ENCODE results near the gene CEACAM20. TPM values are rescaled to one million over a fixed set of nuclear protein-coding genes. Genes with fewer than 3 reads are reported as not detected.

The CEACAM20 gene
- total and polyA plus RNA-seq, 11 donors, result not detected

- TF ChIP-seq POLR2A (IDR thresholded peaks at IDR 0.05) (no peak), CTCF (IDR thresholded peaks at IDR 0.05) (no peak)
- WGBS, 4 donors, result 73 to 86% (median 81%) methylated on average over 4 of the region's 4 CpGs
- H3K4me1 ChIP-seq, result no peaks in the 10 kb centered on the region
- H3K4me3 ChIP-seq, result no peak overlapping the region
- H3K36me3 ChIP-seq, result no peaks in the 10 kb centered on the region
- H3K27ac ChIP-seq, result no peak overlapping the region
- H3K9me3 ChIP-seq, result no peaks in the 10 kb centered on the region
- peaks cover 0 to 7% (median 0%) of the 10 kb centered on the region in 9 donors for H3K27me3 ChIP-seq
- intact Hi-C loops (cut with DNase I), result no loop called here
- DNase-seq, result no peak
- ATAC-seq, result no peak
Observed at GRCh38 chr19:44548736-44549135, 19.3 kb upstream of the CEACAM20 start.

- DNase-seq, result no peak
- no peak for ATAC-seq
- H3K9me3 ChIP-seq, result no peaks in the 10 kb centered on the region
- intact Hi-C loops (cut with DNase I), result no loop called here
- 49 to 70% (median 65%) methylated on average over 2 of the region's 2 CpGs for WGBS, 4 donors
- no peak overlapping the region for H3K4me3 ChIP-seq
- no peaks in the 10 kb centered on the region for H3K36me3 ChIP-seq
- H3K4me1 ChIP-seq, result no peaks in the 10 kb centered on the region
- TF ChIP-seq CTCF (IDR thresholded peaks at IDR 0.05), result no peak
- H3K27me3 ChIP-seq, result peaks cover 0 to 10% (median 0%) of the 10 kb centered on the region in 9 donors
- no peak overlapping the region for H3K27ac ChIP-seq
Observed at GRCh38 chr19:44544031-44544430, 14.6 kb upstream of the CEACAM20 start.

GRCh38 chr19:44542671-44543070 lies 13.2 kb upstream of the CEACAM20 start:
- DNase-seq (no peak), ATAC-seq (no peak)
- Histone ChIP-seq H3K4me3 (no peak overlapping the region), H3K36me3 (no peaks in the 10 kb centered on the region), H3K9me3 (no peaks in the 10 kb centered on the region), H3K27ac (no peak overlapping the region), H3K27me3 (peaks cover 0 to 18% (median 0%) of the 10 kb centered on the region in 9 donors), H3K4me1 (no peaks in the 10 kb centered on the region)
- intact Hi-C loops (cut with DNase I), result no loop called here
- TF ChIP-seq POLR2A (IDR thresholded peaks at IDR 0.05) (no peak), CTCF (IDR thresholded peaks at IDR 0.05) (no peak)
- WGBS, 4 donors, result 0 to 83% (median 0%) methylated on average over 1 of the region's 1 CpG; no CpG with 5 or more reads in 1 of the 4 donors

- Histone ChIP-seq H3K36me3 (no peaks in the 10 kb centered on the region), H3K27me3 (peaks cover 0 to 18% (median 0%) of the 10 kb centered on the region in 9 donors), H3K27ac (no peak overlapping the region), H3K9me3 (no peaks in the 10 kb centered on the region), H3K4me1 (no peaks in the 10 kb centered on the region), H3K4me3 (no peak overlapping the region)
- intact Hi-C loops (cut with DNase I), result no loop called here
- TF ChIP-seq CTCF (IDR thresholded peaks at IDR 0.05) (no peak), POLR2A (IDR thresholded peaks at IDR 0.05) (no peak)
- DNase-seq (no peak), ATAC-seq (no peak)
- 70 to 82% (median 77%) methylated on average over 7 to 8 of the region's 8 CpGs for WGBS, 4 donors
Observed at GRCh38 chr19:44540736-44541135, 11.3 kb upstream of the CEACAM20 start.

Data from heart left ventricle (tissue), 16 donors.